Mammary epithelial cell (primary cell): ENCODE measurements around the gene ANO4.

Source experiments
- CTCF ChIP-seq, 2 donors: IDR thresholded peaks in 1 of 2; conservative IDR thresholded peaks in 1 of 2; 2 replicates each; pipeline ENCODE4 v1.5.1; 2011 to 2012; ENCODE audit warnings: inconsistent platforms in 2 of 2, low read length in 2 of 2, mild to moderate bottlenecking in 2 of 2, control low read depth in 1 of 2, low read depth in 1 of 2; ENCODE audit not compliant: insufficient read depth in 1 of 2; ENCODE audit errors: extremely low read depth in 1 of 2
- EZH2 ChIP-seq: IDR thresholded peaks from 2 replicates; pipeline ENCODE4 v1.6.1; 2012; ENCODE audit warnings: low read length, inconsistent platforms, borderline replicate concordance

DNA sequence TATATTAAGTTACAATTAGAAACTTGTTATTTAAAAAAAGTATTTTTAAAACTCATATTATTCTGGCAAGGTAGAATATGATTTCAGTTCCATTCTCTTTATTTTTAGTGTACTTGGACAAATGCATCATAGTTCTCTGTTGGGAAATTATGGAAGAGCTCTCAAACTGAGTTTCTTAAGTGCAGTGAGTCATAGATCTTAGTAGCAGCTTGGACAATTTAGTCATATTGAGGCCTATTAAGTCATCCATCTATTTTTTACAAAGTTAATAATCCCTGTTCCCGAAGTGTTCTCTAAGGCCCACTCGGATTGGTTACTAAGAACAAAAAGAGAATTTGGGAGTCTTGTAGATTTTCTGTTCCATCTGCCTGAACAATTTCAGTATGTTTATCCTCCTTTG, 113.9 kb downstream of the ANO4 start:
- no peak for TF ChIP-seq CTCF (conservative IDR thresholded peaks at IDR 0.05 in 1 of 2, IDR thresholded peaks at IDR 0.05 in 1 of 2; ENCODE audit: extremely low read depth in 1 of 2, insufficient read depth in 1 of 2, low read depth in 1 of 2, low read length in 2 of 2)
- TF ChIP-seq EZH2, result no peak
